Measurements from ENCODE around the gene YIPF3.

The YIPF3 gene

GRCh38 chr6:43497689-43498088 lies 19.0 kb downstream of the YIPF3 start:
- no peak for TF ChIP-seq EZH2phosphoT487 (IDR thresholded peaks at IDR 0.05; ENCODE audit: low read depth)
- TF ChIP-seq, protein P1, sequence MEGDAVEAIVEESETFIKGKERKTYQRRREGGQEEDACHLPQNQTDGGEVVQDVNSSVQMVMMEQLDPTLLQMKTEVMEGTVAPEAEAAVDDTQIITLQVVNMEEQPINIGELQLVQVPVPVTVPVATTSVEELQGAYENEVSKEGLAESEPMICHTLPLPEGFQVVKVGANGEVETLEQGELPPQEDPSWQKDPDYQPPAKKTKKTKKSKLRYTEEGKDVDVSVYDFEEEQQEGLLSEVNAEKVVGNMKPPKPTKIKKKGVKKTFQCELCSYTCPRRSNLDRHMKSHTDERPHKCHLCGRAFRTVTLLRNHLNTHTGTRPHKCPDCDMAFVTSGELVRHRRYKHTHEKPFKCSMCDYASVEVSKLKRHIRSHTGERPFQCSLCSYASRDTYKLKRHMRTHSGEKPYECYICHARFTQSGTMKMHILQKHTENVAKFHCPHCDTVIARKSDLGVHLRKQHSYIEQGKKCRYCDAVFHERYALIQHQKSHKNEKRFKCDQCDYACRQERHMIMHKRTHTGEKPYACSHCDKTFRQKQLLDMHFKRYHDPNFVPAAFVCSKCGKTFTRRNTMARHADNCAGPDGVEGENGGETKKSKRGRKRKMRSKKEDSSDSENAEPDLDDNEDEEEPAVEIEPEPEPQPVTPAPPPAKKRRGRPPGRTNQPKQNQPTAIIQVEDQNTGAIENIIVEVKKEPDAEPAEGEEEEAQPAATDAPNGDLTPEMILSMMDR (IDR thresholded peaks at IDR 0.05; ENCODE audit: low read depth, low read length): no peak
- Histone ChIP-seq H2AFZ (ENCODE audit: low read depth, low read length) (no peak overlapping the region), H3K36me3 (replicated peaks; ENCODE audit: low read depth, low read length) (peaks cover 34% of the 10 kb centered on the region), H3K4me2 (ENCODE audit: low read length) (no peak overlapping the region), H3K4me1 (ENCODE audit: low read length) (no peaks in the 10 kb centered on the region), H3K79me2 (ENCODE audit: low read length) (peaks cover 4% of the 10 kb centered on the region; the same call in 1 of the 2 replicates), H3K27me3 (ENCODE audit: low read depth, low read length) (no peaks in the 10 kb centered on the region), H3K9ac (ENCODE audit: low read length) (no peak overlapping the region), H3K27ac (ENCODE audit: low read length) (no peak overlapping the region), H3K4me3 (ENCODE audit: low read length) (no peak overlapping the region), H4K20me1 (ENCODE audit: insufficient read depth, low read length) (peaks cover 20% of the 10 kb centered on the region), H3K9me3 (ENCODE audit: insufficient read depth, low read length) (no peaks in the 10 kb centered on the region)

DNA sequence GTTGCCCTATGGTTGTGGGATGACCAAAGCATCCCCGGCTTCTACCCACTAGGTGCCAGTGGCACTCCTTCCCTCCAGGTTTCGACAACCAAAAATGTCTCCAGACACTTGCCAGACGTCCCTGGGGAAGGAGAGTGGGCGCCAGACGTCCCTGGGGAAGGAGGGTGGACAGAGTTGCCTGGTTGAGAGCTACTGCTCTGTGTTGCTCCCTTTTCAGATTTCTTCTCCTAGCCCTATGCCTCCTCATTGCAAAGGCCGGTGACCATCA lies 19.7 kb downstream of the YIPF3 start:
- H3K4me3 ChIP-seq (ENCODE audit: low read length): no peak overlapping the region
- no peak overlapping the region for H3K9ac ChIP-seq (ENCODE audit: low read length)
- TF ChIP-seq EZH2phosphoT487 (IDR thresholded peaks at IDR 0.05; ENCODE audit: low read depth): no peak
- peaks cover 28% of the 10 kb centered on the region for H3K36me3 ChIP-seq (replicated peaks; ENCODE audit: low read depth, low read length)
- H4K20me1 ChIP-seq (ENCODE audit: insufficient read depth, low read length): peaks cover 26% of the 10 kb centered on the region
- H2AFZ ChIP-seq (ENCODE audit: low read depth, low read length): no peak overlapping the region
- H3K27me3 ChIP-seq (ENCODE audit: low read depth, low read length): no peaks in the 10 kb centered on the region
- H3K4me1 ChIP-seq (ENCODE audit: low read length): no peaks in the 10 kb centered on the region
- no peaks in the 10 kb centered on the region for H3K9me3 ChIP-seq (ENCODE audit: insufficient read depth, low read length)
- no peak overlapping the region for H3K4me2 ChIP-seq (ENCODE audit: low read length)
- H3K79me2 ChIP-seq (ENCODE audit: low read length): peaks cover 10% of the 10 kb centered on the region; the same call in 1 of the 2 replicates
- H3K27ac ChIP-seq (ENCODE audit: low read length): no peak overlapping the region

- H3K9me3 ChIP-seq (ENCODE audit: insufficient read depth, low read length): no peaks in the 10 kb centered on the region
- H3K36me3 ChIP-seq (replicated peaks; ENCODE audit: low read depth, low read length): peaks cover 28% of the 10 kb centered on the region
- H3K79me2 ChIP-seq (ENCODE audit: low read length): peaks cover 12% of the 10 kb centered on the region; the same call in 1 of the 2 replicates
- H3K4me3 ChIP-seq (ENCODE audit: low read length): no peak overlapping the region
- H3K27ac ChIP-seq (ENCODE audit: low read length): no peak overlapping the region
- H3K27me3 ChIP-seq (ENCODE audit: low read depth, low read length): no peaks in the 10 kb centered on the region
- no peak overlapping the region for H2AFZ ChIP-seq (ENCODE audit: low read depth, low read length)
- H3K4me1 ChIP-seq (ENCODE audit: low read length): no peaks in the 10 kb centered on the region
- TF ChIP-seq, protein P1 (IDR thresholded peaks at IDR 0.05; ENCODE audit: low read depth, low read length): peak; percentile 47
- TF ChIP-seq EZH2phosphoT487 (IDR thresholded peaks at IDR 0.05; ENCODE audit: low read depth): no peak
- H3K9ac ChIP-seq (ENCODE audit: low read length): no peak overlapping the region
- H3K4me2 ChIP-seq (ENCODE audit: low read length): no peak overlapping the region
- H4K20me1 ChIP-seq (ENCODE audit: insufficient read depth, low read length): peaks cover 27% of the 10 kb centered on the region
Observed at GRCh38 chr6:43496370-43497128, 20.2 kb downstream of the YIPF3 start.

- H3K79me2 ChIP-seq (ENCODE audit: low read length): peaks cover 12% of the 10 kb centered on the region; the same call in 1 of the 2 replicates
- H3K9ac ChIP-seq (ENCODE audit: low read length): no peak overlapping the region
- H3K27ac ChIP-seq (ENCODE audit: low read length): no peak overlapping the region
- no peaks in the 10 kb centered on the region for H3K4me1 ChIP-seq (ENCODE audit: low read length)
- TF ChIP-seq, protein P1 (IDR thresholded peaks at IDR 0.05; ENCODE audit: low read depth, low read length): no peak
- TF ChIP-seq EZH2phosphoT487 (IDR thresholded peaks at IDR 0.05; ENCODE audit: low read depth): no peak
- H2AFZ ChIP-seq (ENCODE audit: low read depth, low read length): no peak overlapping the region
- no peaks in the 10 kb centered on the region for H3K27me3 ChIP-seq (ENCODE audit: low read depth, low read length)
- H3K4me2 ChIP-seq (ENCODE audit: low read length): no peak overlapping the region
- H3K36me3 ChIP-seq (replicated peaks; ENCODE audit: low read depth, low read length): peaks cover 20% of the 10 kb centered on the region
- H3K4me3 ChIP-seq (ENCODE audit: low read length): no peak overlapping the region
- H3K9me3 ChIP-seq (ENCODE audit: insufficient read depth, low read length): no peaks in the 10 kb centered on the region
- peaks cover 27% of the 10 kb centered on the region for H4K20me1 ChIP-seq (ENCODE audit: insufficient read depth, low read length)
Observed at GRCh38 chr6:43495409-43495941, 21.3 kb downstream of the YIPF3 start.

All from OCI-LY3 (cell line).